Measurements from ENCODE around the gene HERPUD2.
"Not testable (repeated sequence)": the region's sequence is repeated elsewhere in the genome, so short reads cannot be mapped to it uniquely, and the experiment has no call there.

The HERPUD2 gene

GRCh38 chr7:35605760-35606159, 89.2 kb downstream of the HERPUD2 start:
- no peak for DNase-seq (ENCODE audit: low read depth)

- DNase-seq (ENCODE audit: low read depth) = no peak
Measured at GRCh38 chr7:35604595-35604994, 90.3 kb downstream of the HERPUD2 start.

GRCh38 chr7:35599645-35600044, 95.3 kb downstream of the HERPUD2 start:
- DNase-seq (ENCODE audit: low read depth) = no peak

GRCh38 chr7:35599061-35599460, 95.9 kb downstream of the HERPUD2 start:
- DNase-seq (ENCODE audit: low read depth) = no peak

GRCh38 chr7:35596061-35596460, 98.9 kb downstream of the HERPUD2 start:
- no peak for DNase-seq (ENCODE audit: low read depth)

- no peak for DNase-seq (ENCODE audit: low read depth)
Measured at GRCh38 chr7:35593899-35594298, 101.0 kb downstream of the HERPUD2 start.

- DNase-seq (ENCODE audit: low read depth) = no peak
Measured at GRCh38 chr7:35588647-35589046, 106.3 kb downstream of the HERPUD2 start.

GRCh38 chr7:35584990-35585389, 109.9 kb downstream of the HERPUD2 start:
- no peak for DNase-seq (ENCODE audit: low read depth)

GRCh38 chr7:35584533-35584932, 110.4 kb downstream of the HERPUD2 start:
- DNase-seq (ENCODE audit: low read depth) = not testable (repeated sequence)
